SH-SY5Y (cell line): Measurements from ENCODE around the gene METTL22.

Source experiments
- GATA2 ChIP-seq: IDR thresholded peaks from 2 replicates; pipeline ENCODE4 v1.6.1; 2011; ENCODE audit warnings: mild to moderate bottlenecking, low read depth, low read length
- GATA3 ChIP-seq: IDR thresholded peaks from 2 replicates; pipeline ENCODE4 v1.6.1; 2011; ENCODE audit warnings: low read depth, mild to moderate bottlenecking, low read length, moderate library complexity

The METTL22 gene, protein sequence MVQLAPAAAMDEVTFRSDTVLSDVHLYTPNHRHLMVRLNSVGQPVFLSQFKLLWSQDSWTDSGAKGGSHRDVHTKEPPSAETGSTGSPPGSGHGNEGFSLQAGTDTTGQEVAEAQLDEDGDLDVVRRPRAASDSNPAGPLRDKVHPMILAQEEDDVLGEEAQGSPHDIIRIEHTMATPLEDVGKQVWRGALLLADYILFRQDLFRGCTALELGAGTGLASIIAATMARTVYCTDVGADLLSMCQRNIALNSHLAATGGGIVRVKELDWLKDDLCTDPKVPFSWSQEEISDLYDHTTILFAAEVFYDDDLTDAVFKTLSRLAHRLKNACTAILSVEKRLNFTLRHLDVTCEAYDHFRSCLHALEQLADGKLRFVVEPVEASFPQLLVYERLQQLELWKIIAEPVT

DNA sequence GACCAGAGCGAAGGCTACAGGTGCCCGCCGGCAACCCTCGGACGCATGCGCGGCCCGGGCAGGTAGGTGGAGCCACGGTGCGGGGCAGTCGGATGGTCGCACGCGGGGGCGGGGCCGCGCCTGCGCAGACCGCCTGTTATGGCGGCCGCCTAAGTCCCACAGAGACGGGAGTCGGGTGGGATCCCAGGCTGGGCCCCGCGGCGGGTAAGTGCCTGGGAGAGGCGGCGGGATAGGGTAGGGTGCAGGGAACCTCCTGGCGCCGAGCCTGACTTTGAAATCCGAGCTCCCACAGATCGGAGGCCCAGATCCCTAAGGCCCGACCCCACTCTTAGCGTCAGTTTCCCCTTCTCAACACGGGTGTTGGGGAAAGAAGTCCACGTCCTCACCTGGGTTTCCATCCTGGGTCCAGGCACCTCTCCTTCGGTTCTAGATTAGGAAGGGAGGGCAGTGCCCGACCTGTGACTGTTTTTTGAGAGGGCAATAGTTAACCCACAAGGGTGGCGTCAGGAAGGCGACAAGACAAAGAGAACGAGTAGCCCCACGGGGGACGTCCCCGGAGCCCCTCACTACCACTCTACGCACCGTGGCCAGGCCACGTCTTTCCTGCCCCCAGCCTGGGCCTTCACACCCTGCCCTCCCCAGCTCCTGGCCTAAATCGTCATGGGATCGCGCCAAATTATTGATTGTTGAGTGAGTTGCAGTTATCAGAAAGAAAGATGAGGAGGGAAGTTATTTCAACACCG, at the start of gene METTL22:
Gene METTL22, plus strand, starts transcription at position 127 of the 743 bp plus-strand sequence. CDS start 3,968 bp downstream, outside the sequence.
- TF ChIP-seq GATA3 (no peak), GATA2 (no peak)

DNA sequence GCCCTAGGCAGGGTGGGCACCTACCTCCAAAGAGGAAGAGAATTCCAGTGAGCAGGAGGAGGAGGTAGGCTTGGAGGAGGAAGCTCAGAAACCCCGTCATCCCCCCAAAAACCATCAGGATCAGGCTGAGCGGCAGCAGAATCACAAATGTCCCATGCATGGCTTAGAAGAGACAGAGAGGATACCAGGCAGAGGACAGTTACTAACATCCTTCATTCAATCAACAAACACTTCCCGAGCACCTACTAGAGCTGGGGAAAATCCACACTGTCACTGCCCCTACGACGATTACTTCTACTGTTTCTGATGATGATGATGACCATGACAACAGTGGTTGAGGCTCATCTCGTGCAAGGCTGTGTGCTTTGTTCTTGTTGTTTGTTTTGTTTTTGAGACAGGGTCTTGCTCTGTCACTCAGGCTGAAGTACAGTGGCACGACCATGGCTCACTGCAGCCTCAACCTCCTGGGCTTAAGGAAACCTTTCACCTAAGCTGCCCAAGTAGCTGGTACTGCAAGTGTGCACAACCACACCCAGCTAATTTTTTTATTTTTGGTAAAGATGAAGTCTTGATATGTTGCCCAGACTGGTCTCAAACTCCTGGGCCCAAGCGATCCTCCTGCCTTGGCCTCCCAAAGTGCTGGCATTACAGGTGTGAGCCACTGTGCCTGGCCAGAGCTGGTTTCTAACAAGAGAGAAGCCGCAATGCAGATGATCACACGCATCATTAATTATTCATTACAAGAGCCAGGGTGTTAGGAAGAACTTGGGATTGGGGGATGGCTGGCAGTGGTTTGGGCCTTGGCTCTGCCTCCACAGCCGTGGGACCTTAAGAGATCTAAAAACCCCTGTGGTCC, 49.2 kb upstream of the METTL22 start:
- no peak for TF ChIP-seq GATA2
- TF ChIP-seq GATA3: no peak

DNA sequence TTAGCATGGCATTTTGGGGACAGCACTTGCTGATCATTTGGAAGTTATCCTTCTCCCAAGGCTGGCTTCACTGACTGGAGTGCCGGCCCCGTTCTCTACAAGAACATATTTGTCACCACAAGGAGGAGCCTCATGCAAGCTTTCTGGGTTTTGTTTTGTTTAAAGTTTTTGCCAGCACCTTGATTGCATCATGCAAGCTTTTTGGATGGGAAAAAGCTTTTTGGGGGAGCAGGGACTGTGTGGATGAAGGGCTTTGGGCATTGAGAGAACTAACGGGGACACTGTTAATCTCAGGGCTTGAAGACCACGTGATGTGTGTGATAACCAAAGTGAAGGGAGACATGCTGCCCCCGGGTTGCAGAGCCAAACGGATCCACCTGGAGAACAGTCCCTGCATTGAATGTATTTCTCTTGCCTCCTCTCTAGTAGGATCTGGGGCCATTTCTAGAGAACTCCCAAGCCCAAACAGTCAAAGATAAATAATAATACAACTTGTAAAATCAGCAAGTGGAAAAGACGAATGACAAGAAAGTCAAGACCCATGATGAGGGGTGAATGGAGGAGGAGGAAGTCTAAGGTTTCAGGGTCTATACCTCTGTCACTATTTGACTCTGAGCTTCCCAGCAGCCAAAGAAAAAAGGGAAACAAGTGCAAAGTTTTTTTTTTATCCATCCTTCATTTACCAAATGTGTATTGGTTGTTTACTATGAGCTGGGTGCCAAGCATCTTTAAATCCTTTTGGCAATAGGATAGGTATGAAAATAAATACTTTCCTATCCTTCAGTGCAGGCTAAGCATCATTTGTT, 48.4 kb upstream of the METTL22 start:
- no peak for TF ChIP-seq GATA3
- TF ChIP-seq GATA2: no peak

DNA sequence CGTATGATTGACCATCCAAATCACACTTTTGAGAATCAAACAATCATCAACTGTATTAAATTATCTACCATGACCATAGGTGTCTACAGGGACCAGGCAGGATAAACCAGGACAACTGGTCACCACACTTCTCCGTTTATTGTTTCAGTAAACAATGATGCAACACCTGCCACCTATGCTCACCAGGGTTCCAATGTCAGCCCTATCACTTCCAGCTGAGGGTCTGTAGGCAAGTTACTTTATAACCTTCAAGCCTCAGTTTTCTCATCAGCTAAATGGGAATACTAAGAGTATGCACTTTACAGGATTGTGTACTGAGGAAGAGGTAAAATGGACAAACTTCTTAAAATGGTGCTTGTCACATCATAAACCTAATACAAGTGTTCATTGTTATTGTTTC, 46.1 kb upstream of the METTL22 start:
- TF ChIP-seq GATA2 (no peak), GATA3 (no peak)

DNA sequence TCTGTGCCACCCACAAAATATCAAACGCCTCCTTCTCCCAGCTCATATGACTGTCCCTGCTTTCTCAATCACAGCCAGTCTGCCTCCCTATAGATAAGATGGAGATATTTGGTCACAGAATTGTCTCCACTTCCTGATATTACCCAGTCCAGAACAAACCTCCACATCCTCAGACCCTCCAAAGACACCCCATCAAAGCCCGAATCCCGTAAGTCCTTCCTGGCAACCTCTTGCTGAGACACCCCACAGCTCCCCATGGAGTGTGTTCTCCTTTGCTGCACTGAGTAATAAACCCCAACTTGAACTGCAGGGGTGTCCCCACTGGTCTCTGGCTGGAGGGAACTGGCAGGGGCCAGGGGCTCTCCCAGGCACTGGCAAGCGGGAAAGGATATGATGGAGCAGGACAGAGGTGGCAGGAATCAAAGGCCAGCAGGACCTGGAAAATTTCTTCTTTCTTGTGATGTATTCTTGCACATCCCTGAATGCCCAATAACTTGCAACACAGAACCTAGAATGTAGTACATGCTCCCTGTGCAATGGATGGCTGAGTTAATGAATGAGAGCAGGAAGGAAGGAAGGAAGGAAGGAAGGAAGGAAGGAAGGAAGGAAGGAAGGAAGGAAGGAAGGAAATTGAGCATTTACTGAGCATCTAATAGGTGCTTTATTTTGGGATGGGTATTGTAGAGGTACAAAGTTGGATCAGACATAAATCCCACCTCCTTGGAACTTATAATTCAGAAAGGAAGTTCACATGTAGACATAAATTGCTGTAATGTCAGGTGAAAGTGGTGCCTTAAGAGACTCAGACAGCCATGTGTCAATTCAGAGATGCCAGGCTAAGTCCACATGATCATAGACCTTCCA, 45.1 kb upstream of the METTL22 start:
- TF ChIP-seq GATA3 (no peak), GATA2 (no peak)

DNA sequence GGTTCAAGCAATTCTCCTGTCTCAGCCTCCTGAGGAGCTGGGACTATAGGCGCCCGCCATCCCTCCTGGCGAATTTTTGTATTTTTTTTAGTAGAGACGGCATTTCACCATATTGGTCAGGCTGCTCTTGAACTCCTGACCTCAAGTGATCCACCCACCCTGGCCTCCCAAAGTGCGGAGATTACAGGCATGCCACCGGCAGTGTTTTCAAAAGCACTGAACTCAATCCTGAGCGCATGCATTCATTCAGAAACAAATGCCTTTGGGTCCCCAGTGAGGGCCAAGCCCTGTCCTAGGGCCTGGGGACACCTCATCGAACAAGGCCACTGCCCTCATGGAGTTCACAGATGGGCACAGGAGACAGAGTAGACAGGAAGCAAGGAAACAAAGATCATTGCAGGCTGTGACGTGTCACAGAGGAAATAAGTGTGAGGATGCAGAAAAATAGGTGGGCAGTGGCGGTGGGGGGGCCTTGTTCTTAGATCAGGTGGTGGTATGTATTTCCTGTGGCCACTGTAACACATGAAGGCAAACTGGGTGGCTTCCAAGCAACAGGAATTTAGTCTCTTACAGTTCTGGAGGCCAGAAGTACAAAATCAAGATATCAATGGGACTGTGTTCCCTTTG, 43.7 kb upstream of the METTL22 start:
- no peak for TF ChIP-seq GATA2
- no peak for TF ChIP-seq GATA3

DNA sequence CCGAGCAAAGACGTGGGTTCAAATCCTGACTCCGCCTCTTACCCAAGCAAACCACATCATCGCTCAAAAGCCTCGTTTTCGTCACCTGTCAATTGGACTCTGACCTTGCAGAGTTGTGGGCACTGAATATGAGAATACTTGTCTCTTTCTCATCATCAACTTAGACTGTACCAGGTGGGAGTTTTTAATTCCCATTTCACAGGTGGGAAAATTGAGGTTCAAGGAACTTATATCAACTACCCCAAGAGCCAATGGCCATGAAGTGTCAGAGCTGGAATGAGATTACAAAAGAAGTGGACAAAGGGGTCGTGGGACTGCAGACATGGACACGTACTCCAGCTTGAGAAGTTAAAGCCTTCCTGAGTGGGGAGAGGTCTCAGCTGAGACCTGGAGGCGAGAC, 41.9 kb upstream of the METTL22 start:
- TF ChIP-seq GATA2 (no peak), GATA3 (no peak)

DNA sequence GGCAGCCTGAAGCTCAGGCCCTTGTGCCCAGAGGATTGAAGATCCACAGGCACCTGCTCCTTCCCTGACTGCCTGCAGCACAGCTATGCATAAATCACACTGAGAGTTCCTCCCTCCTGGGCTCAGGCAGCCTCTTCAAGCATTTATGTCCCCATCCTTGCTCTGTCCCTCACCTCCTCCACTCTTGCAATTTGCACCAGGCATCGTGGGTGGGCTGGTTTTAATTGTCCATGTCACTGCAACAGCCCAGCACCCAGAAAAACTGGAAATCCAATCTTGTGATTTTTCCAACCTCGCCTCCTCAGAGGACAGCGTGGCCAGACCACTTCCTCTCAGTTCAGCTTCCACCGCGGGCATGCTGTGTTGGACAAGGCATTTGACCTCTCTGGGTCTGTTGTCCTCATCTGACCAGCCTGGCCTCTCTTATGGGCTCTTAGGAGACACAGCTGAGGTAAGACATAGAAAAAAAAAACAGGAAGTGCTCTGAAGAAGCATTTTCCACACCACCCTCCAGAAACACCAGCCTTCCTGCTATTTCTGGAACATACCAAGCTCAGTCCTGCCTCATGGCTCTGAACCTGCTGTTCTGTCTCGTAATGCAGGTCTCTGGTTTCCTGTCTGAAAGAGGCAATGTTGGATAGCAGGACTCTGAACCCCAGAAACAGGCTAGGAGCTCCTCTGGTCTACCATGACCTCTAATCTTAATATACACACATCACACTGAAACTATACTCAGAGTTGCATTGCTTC, 39.5 kb upstream of the METTL22 start:
- no peak for TF ChIP-seq GATA3
- TF ChIP-seq GATA2: no peak

DNA sequence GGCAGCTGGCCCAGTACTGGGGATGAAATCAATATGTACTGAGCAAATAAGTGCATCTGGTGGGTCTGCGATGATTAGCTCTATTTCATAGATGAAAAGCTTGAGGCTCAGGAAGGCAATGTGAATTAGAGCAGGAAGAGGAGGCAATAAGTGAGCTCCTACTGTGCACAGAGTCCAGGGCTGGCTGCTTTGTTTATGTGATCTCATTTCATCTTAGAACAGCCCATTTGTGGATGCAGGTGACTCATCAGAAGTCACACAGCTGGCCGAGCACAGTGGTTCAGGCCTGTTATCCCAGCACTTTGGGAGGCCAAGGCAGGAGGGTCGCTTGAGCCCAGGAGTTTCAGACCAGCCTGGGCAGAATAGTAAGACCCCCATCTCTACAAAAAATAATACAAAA, 38.3 kb upstream of the METTL22 start:
- TF ChIP-seq GATA2: no peak
- TF ChIP-seq GATA3: no peak

DNA sequence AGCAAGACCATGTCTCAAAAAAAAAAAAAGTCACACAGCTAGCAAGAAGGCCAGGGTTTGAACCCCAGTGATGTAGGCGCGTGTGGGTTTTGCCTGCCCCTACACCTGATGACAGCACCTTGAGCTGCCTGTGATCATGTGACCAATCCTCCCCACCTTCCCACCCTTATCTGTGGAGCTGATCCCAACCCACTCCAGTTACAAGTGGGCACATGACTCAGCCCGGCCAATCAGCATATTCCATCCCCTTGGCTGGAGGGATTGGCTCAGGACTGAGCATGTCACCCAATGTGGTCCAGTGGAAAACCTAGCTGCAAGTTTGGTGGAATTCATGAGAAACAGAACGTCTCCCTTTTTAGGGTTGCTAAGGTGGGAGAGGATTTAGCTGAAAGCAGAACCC, 37.8 kb upstream of the METTL22 start:
- TF ChIP-seq GATA3: no peak
- TF ChIP-seq GATA2: no peak

DNA sequence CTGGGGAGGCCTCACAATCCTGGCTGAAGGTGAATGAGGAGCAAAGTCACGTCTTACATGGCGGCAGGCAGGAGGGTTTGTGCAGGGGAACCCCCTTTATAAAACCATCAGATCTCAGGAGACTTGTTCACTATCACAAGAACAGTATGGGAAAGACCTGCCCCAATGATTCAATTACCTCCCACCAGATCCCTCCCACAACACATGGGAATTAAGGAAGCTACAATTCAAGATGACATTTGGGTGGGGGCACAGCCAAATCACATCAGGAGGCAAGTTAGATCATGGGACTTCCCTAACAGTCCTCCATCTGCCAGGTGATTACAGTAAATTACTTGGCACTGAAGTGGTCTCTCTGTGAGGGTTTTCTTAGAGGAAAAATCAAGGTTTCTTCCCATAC, 36.5 kb upstream of the METTL22 start:
- TF ChIP-seq GATA2 (no peak), GATA3 (no peak)
